AG04449 (cell line): ENCODE results near the gene ZSWIM1.
"Not testable (repeated sequence)": the region's sequence is repeated elsewhere in the genome, so short reads cannot be mapped to it uniquely, and the experiment has no call there.

Experiments used
- CTCF ChIA-PET: fragments of 350-600 bp; formaldehyde crosslinking; extraction: SDS; loops from one replicate; lab custom pipeline; 2021; ENCODE audit warnings: antibody characterized with exemption; lab: Yijun Ruan, JAX
- POLR2A ChIA-PET: fragments of 400-600, 350-600 bp; formaldehyde crosslinking; extraction: SDS; loops from one replicate; lab custom pipeline; 2020; ENCODE audit warnings: antibody characterized with exemption, inconsistent platforms; lab: Yijun Ruan, JAX
- DNase-seq: peaks from one replicate; pipeline ENCODE4 v3.0.0-alpha.2; 2010; ENCODE audit warnings: low read depth, low spot score
- H3K4me3 ChIP-seq: 2 replicates; pipeline ENCODE4 v1.5.1; 2011; ENCODE audit warnings: low read depth, mild to moderate bottlenecking, control low read depth, low read length
- TF ChIP-seq, protein P1 (sequence below): IDR thresholded peaks from one replicate; pipeline ENCODE4 v1.5.1; 2011; ENCODE audit warnings: mild to moderate bottlenecking, moderate library complexity, low read length, control low read depth, inconsistent platforms; ENCODE audit not compliant: insufficient read depth; ENCODE audit errors: missing control alignments

Gene ZSWIM1

DNA sequence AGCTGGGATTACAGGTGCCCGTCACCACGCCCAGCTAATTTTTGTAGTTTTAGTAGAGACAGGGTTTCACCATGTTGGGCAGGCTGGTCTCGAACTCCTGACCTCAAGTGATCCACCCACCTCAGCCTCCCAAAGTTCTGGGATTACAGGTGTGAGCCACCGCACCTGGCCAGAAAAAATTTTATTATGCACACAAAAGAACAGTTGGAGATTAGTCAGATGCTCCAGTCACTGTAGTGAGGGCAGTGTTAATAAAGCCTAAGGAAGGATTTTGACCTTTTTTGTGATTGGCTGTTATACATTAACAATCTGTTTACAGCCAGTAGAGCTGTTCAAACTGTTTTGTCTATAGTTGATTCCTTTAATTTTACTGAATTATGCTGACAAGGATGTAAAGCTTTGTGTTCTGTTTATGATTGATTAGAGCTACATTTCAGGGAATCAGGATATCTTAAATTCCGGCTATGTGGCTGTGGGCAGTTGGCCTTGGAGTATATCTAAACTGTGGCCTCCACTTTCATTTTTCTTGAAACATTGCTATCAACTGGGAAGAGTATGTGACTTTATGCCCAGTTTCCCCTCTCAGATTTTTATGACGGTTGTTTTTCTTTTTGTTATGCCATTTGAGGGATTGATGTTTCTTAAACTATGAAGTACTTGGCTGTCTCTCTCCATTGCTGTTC is 13.8 kb upstream of the ZSWIM1 start:
- POLR2A ChIA-PET, result interaction anchor here (0.9 kb wide), 1 partner anchor 13 kb away, joined by 3 read pairs; no protein-coding TSS in a partner anchor
- no peak overlapping the region for H3K4me3 ChIP-seq
- no peak for DNase-seq
- TF ChIP-seq, protein P1, sequence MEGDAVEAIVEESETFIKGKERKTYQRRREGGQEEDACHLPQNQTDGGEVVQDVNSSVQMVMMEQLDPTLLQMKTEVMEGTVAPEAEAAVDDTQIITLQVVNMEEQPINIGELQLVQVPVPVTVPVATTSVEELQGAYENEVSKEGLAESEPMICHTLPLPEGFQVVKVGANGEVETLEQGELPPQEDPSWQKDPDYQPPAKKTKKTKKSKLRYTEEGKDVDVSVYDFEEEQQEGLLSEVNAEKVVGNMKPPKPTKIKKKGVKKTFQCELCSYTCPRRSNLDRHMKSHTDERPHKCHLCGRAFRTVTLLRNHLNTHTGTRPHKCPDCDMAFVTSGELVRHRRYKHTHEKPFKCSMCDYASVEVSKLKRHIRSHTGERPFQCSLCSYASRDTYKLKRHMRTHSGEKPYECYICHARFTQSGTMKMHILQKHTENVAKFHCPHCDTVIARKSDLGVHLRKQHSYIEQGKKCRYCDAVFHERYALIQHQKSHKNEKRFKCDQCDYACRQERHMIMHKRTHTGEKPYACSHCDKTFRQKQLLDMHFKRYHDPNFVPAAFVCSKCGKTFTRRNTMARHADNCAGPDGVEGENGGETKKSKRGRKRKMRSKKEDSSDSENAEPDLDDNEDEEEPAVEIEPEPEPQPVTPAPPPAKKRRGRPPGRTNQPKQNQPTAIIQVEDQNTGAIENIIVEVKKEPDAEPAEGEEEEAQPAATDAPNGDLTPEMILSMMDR, result no peak
- CTCF ChIA-PET, result interaction anchor here (0.9 to 1.7 kb wide), 4 partner anchors 9 to 102 kb away, joined by 3 to 5 read pairs (median 4); no protein-coding TSS in a partner anchor

DNA sequence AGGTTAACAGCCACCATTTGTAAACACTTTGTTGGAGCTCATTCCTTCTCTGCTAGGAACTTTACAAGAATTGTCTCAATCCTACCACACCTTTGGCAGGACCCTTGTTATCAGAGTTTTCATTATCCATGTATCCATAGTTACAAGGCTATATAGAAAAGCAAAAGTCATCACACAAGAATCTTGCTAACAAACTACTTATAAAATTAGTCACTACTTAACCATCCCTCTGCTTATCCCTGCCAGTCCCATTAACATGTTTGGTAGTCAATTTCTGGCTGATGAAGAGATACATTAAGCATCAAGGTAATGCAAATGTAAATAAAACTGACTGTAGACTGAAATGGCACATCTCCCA is 13.2 kb upstream of the ZSWIM1 start:
- ChIA-PET POLR2A (interaction anchor here (0.9 kb wide), 1 partner anchor 13 kb away, joined by 3 read pairs; no protein-coding TSS in a partner anchor), CTCF (interaction anchor here (0.9 to 1.7 kb wide), 3 partner anchors 10 to 101 kb away, joined by 3 to 5 read pairs (median 4); no protein-coding TSS in a partner anchor)
- no peak overlapping the region for H3K4me3 ChIP-seq
- DNase-seq, result peak; percentile 45
- TF ChIP-seq, protein P1, result no peak

DNA sequence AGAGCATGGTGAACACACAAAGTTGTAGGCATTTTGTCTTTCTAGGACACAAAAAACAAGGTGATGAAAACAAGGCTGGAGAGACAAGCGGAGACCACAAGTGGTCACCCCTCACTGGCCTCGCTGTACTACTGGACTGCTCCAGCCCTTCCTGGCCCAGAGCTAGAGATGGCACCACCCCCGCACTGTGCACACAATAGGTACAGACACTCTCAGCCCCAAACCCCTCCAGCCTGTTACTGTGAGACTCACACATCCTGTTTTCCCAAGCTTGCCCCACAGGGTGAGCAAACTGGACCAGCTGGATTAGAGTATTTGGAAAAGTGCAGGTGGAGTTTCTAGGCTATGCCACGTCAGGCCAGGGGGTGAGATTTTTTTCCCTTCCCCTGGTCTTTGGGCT is 8.4 kb upstream of the ZSWIM1 start:
- DNase-seq, result no peak
- POLR2A ChIA-PET, result no interaction called here
- H3K4me3 ChIP-seq, result no peak overlapping the region
- TF ChIP-seq, protein P1, result no peak
- CTCF ChIA-PET, result interaction anchor here (0.6 kb wide), 1 partner anchor 22 kb away, joined by 3 read pairs; no protein-coding TSS in a partner anchor

DNA sequence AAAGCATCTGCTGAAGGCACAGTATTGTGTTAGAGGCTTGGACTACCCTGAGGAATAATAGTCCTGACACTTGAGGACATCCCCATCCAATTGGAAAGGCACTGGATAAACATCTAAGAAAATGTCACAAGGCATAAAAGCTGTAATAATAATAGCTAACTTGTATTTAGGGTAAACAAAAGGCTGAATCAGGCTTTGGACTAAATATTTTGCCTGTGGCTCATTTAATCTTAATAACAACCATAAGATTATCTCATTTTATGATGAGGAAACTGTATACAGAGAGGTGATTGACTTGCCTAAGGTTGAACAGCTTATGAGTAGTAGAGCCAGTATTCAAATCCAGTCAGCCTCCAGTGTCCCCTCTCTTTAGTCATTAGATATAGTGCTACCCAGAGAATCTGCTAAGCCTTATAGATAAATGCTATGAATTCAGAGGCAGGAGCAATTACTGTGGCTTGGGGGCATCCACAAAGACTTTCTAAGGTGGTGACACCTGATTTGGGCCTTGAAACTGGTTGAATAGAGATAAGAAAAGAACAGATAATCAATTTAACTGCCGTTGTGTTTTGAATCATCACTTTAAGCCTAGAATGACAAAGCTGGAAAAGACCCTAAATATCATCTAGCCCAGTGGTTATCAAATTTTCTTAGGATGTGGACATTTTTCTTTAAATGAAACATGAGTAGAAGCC is 7.5 kb upstream of the ZSWIM1 start:
- CTCF ChIA-PET, result no interaction called here
- TF ChIP-seq, protein P1, result no peak
- no peak overlapping the region for H3K4me3 ChIP-seq
- POLR2A ChIA-PET, result no interaction called here
- no peak for DNase-seq

DNA sequence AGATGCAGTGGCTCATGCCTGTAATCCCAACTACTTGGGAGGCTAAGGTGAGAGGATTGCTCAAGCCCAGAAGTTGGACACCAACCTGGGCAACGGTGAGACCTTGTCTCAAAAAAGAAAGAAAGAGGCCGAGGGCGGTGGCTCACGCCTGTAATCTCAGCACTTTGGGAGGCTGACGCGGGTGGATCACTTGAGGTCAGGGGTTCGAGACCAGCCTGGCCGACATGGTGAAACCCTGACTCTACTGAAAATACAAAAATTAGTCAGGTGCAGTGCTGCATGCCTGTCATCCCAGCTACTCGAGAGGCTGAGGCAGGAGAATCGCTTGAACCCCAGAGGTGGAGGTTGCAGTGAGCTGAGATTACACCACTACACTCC is 6.9 kb upstream of the ZSWIM1 start:
- H3K4me3 ChIP-seq, DNase-seq, POLR2A ChIA-PET: not testable (repeated sequence)
- CTCF ChIA-PET, result interaction anchor here (0.8 kb wide), 1 partner anchor 15 kb away, joined by 3 read pairs; no protein-coding TSS in a partner anchor

DNA sequence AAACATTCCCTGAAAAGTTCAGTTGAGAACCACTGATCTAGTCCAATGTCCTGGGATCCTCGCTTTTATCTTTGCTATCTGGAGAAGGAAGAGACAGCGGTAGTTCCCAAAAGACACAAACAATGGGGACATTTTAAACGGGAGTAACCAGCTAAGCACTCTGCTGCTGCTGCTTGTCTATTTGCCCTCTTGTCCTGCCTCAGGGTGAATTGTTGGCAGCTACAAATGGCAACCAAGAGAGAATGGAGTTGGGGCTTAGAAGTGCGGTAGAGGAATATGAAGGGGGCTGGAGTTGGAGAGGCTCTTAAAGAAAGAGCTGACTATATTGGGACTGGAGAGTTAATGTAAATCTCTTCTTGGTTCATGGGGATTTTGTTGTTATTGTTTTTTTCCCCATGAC is 6.5 kb upstream of the ZSWIM1 start:
- no peak for DNase-seq
- ChIA-PET POLR2A (no interaction called here), CTCF (interaction anchor here (0.8 kb wide), 1 partner anchor 15 kb away, joined by 3 read pairs; no protein-coding TSS in a partner anchor)
- no peak overlapping the region for H3K4me3 ChIP-seq
- TF ChIP-seq, protein P1, result no peak
